ENCODE results near the gene PARD6B. TPM values are rescaled to one million over a fixed set of nuclear protein-coding genes. Genes with fewer than 3 reads are reported as not detected.

The PARD6B gene
- total RNA-seq, 2 donors from 2014 or later: 29.0 to 36.7 TPM

DNA sequence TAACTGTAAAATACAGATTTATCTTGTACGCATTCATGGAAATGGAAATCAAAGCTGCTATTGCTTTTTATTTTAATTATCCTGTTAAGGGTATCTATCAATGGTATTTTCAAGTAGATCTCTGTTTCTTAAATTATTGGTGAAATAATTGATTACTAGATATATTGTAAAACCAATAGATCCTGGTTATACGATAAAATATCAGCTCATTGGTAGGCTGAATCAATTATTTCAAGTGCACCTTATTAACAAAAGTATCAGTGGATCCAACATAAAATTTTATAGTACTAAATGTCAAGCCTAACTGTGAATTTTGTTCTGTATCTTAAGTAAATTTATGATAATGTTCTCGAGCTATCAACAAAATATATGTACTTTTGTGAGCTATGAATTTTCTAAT, 21.8 kb downstream of the PARD6B start:
- no peak overlapping the region for H3K4me3 Mint-ChIP-seq
- Histone ChIP-seq H3K36me3 (ENCODE audit: control insufficient read depth, insufficient read depth, low read length) (peaks cover 38% of the 10 kb centered on the region), H3K4me3 (ENCODE audit: low read length) (no peak overlapping the region), H3K4me1 (ENCODE audit: control insufficient read depth, insufficient read depth, low read length) (no peaks in the 10 kb centered on the region), H3K9me3 (ENCODE audit: control insufficient read depth, low read length) (no peaks in the 10 kb centered on the region), H3K27me3 (ENCODE audit: control insufficient read depth, insufficient read depth, low read length, poor library complexity, severe bottlenecking) (no peaks in the 10 kb centered on the region), H3K27ac (ENCODE audit: low read depth, low read length) (no peak overlapping the region), H3K9ac (ENCODE audit: extremely low read depth, low read length, poor library complexity, severe bottlenecking) (no peak overlapping the region)
- no peak overlapping the region for H3K27ac Mint-ChIP-seq
- WGBS, 2 experiments (ENCODE audit: insufficient coverage in 1 of 2, insufficient read length in 1 of 2): 97 to 100% methylated on average over 1 to 2 of the region's 3 CpGs
- TF ChIP-seq, protein P1, sequence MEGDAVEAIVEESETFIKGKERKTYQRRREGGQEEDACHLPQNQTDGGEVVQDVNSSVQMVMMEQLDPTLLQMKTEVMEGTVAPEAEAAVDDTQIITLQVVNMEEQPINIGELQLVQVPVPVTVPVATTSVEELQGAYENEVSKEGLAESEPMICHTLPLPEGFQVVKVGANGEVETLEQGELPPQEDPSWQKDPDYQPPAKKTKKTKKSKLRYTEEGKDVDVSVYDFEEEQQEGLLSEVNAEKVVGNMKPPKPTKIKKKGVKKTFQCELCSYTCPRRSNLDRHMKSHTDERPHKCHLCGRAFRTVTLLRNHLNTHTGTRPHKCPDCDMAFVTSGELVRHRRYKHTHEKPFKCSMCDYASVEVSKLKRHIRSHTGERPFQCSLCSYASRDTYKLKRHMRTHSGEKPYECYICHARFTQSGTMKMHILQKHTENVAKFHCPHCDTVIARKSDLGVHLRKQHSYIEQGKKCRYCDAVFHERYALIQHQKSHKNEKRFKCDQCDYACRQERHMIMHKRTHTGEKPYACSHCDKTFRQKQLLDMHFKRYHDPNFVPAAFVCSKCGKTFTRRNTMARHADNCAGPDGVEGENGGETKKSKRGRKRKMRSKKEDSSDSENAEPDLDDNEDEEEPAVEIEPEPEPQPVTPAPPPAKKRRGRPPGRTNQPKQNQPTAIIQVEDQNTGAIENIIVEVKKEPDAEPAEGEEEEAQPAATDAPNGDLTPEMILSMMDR (conservative IDR thresholded peaks at IDR 0.05): no peak
- peaks cover 22% of the 10 kb centered on the region for H3K36me3 Mint-ChIP-seq (ENCODE audit: low read depth)
- no peaks in the 10 kb centered on the region for H3K27me3 Mint-ChIP-seq (ENCODE audit: insufficient read depth)
- DNase-seq: no peak
- H3K9me3 Mint-ChIP-seq: no peaks in the 10 kb centered on the region
- no peaks in the 10 kb centered on the region for H3K4me1 Mint-ChIP-seq

GRCh38 chr20:50754420-50754819, 23.0 kb downstream of the PARD6B start:
- Mint-ChIP-seq H3K36me3 (ENCODE audit: low read depth) (peaks cover 14% of the 10 kb centered on the region), H3K4me3 (no peak overlapping the region), H3K27me3 (ENCODE audit: insufficient read depth) (no peaks in the 10 kb centered on the region), H3K4me1 (no peaks in the 10 kb centered on the region), H3K27ac (no peak overlapping the region), H3K9me3 (no peaks in the 10 kb centered on the region)
- H3K27ac ChIP-seq (ENCODE audit: low read depth, low read length): no peak overlapping the region
- H3K4me3 ChIP-seq (ENCODE audit: low read length): no peak overlapping the region
- TF ChIP-seq, protein P1 (conservative IDR thresholded peaks at IDR 0.05): no peak
- H3K9ac ChIP-seq (ENCODE audit: extremely low read depth, low read length, poor library complexity, severe bottlenecking): no peak overlapping the region
- H3K9me3 ChIP-seq (ENCODE audit: control insufficient read depth, low read length): no peaks in the 10 kb centered on the region
- H3K36me3 ChIP-seq (ENCODE audit: control insufficient read depth, insufficient read depth, low read length): peaks cover 33% of the 10 kb centered on the region
- WGBS, 2 experiments (ENCODE audit: insufficient coverage in 1 of 2, insufficient read length in 1 of 2): 98% methylated on average over 4 of the region's 4 CpGs
- DNase-seq: no peak
- no peaks in the 10 kb centered on the region for H3K27me3 ChIP-seq (ENCODE audit: control insufficient read depth, insufficient read depth, low read length, poor library complexity, severe bottlenecking)
- no peaks in the 10 kb centered on the region for H3K4me1 ChIP-seq (ENCODE audit: control insufficient read depth, insufficient read depth, low read length)

DNA sequence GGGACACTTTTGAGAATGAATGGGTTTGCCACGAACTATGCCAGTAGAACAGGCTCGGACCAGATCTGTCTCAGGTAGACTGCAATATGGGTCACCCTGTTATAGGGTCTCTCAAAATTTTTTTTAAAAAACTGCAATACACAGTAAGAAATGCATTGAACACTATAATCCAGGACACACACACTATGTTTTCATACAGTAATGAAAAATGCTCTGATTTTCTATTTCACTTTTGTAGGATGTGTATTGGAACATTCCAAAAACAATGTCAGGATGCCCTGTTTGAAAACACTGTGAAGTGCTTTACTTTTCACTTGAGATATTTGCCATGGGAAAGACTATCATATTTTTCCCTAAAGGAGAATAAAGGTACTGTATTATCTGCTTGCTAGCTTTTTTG, 25.1 kb downstream of the PARD6B start:
- Mint-ChIP-seq H3K36me3 (ENCODE audit: low read depth) (peaks cover 2% of the 10 kb centered on the region), H3K4me1 (peaks cover 3% of the 10 kb centered on the region), H3K9me3 (no peaks in the 10 kb centered on the region), H3K27ac (no peak overlapping the region), H3K27me3 (ENCODE audit: insufficient read depth) (no peaks in the 10 kb centered on the region), H3K4me3 (no peak overlapping the region)
- Histone ChIP-seq H3K36me3 (ENCODE audit: control insufficient read depth, insufficient read depth, low read length) (peaks cover 16% of the 10 kb centered on the region), H3K27me3 (ENCODE audit: control insufficient read depth, insufficient read depth, low read length, poor library complexity, severe bottlenecking) (no peaks in the 10 kb centered on the region), H3K4me1 (ENCODE audit: control insufficient read depth, insufficient read depth, low read length) (peaks cover 3% of the 10 kb centered on the region), H3K4me3 (ENCODE audit: low read length) (no peak overlapping the region), H3K27ac (ENCODE audit: low read depth, low read length) (no peak overlapping the region), H3K9ac (ENCODE audit: extremely low read depth, low read length, poor library complexity, severe bottlenecking) (no peak overlapping the region), H3K9me3 (ENCODE audit: control insufficient read depth, low read length) (no peaks in the 10 kb centered on the region)
- TF ChIP-seq, protein P1 (conservative IDR thresholded peaks at IDR 0.05): no peak
- DNase-seq: no peak
- 96 to 100% methylated on average over 2 of the region's 2 CpGs for WGBS, 2 experiments (ENCODE audit: insufficient coverage in 1 of 2, insufficient read length in 1 of 2)

Measured in endodermal cell (in vitro differentiated cells).